Ovary (tissue), 3 donors: ENCODE results near the gene FHIP1B.

Source experiments
- CTCF ChIP-seq, 3 donors: fragments of 450-650 bp in 2 of 3; fragments of 200-600 bp in 1 of 3; IDR thresholded peaks; one replicate each; pipeline versions ENCODE4 v1.5.1 to v1.8.0; 2016 to 2022; ENCODE audit warnings: antibody characterized with exemption in 3 of 3, mild to moderate bottlenecking in 1 of 3
- EP300 ChIP-seq: sonication (generic); formaldehyde crosslinking; IDR thresholded peaks from one replicate; pipeline ENCODE4 v1.6.1; 2017; ENCODE audit warnings: antibody characterized with exemption
- POLR2A ChIP-seq: fragments of 450-650 bp; IDR thresholded peaks from one replicate; pipeline ENCODE4 v1.6.1; 2017; ENCODE audit warnings: antibody characterized with exemption, mild to moderate bottlenecking, moderate library complexity
- donor health status: DM: no; HTN: no; CAD: no.

- TF ChIP-seq CTCF (IDR thresholded peaks at IDR 0.05) (no peak), EP300 (no peak), POLR2A (no peak)
These were observed 11.1 kb upstream of the FHIP1B start for GRCh38 chr11:6245536-6245935.
